Umbilical cord (tissue), 2 donors: Measurements from ENCODE around the gene PFKFB3. TPM values are rescaled to one million over a fixed set of nuclear protein-coding genes. Genes with fewer than 3 reads are reported as not detected.

ENCODE experiments used
- DNase-seq: peaks from one replicate; pipeline ENCODE4 v3.0.0-alpha.2; 2015; ENCODE audit warnings: low spot score
- total RNA-seq: library from RNA; depleted of rRNA; stranded (reverse); fragments of >200 nt; gene quantifications from one replicate; pipeline ENCODE4 v1.2.3, GENCODE V29; 2014; ENCODE audit warnings: low replicate concordance; ENCODE audit not compliant: insufficient read depth

PFKFB3 gene
- total RNA-seq, 1 donor from 2014 or later, result 21.4 TPM

DNA sequence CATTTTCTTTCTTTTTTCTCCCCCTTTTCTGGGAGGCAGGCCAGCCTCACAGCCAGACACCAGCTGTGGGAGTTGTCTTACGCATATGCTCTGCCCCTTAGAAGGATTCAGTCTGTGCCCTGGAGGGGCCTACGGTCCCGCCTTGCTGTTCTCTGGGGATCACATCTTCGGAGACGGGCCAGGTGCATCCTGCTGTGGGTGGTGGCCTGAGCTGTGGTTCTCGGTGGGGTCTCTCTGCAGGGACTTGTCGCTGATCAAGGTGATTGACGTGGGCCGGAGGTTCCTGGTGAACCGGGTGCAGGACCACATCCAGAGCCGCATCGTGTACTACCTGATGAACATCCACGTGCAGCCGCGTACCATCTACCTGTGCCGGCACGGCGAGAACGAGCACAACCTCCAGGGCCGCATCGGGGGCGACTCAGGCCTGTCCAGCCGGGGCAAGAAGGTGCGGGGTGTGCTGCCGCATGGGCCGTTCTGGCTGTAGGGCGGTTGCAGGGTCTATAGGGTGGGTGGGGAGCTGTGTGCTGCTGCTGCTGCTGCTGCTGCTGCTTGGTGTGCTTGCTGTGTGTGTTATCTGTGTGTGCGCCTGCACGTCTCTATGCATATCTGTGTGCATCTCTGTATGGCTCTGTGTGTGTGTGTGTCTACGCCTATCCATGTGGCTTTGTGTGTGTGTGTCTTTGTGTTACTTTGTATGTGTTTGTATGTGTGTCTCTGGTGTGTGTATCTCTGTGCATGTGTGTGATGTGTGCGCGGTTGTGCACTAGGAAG is 17.9 kb downstream of the PFKFB3 start:
- DNase-seq, result no peak

DNA sequence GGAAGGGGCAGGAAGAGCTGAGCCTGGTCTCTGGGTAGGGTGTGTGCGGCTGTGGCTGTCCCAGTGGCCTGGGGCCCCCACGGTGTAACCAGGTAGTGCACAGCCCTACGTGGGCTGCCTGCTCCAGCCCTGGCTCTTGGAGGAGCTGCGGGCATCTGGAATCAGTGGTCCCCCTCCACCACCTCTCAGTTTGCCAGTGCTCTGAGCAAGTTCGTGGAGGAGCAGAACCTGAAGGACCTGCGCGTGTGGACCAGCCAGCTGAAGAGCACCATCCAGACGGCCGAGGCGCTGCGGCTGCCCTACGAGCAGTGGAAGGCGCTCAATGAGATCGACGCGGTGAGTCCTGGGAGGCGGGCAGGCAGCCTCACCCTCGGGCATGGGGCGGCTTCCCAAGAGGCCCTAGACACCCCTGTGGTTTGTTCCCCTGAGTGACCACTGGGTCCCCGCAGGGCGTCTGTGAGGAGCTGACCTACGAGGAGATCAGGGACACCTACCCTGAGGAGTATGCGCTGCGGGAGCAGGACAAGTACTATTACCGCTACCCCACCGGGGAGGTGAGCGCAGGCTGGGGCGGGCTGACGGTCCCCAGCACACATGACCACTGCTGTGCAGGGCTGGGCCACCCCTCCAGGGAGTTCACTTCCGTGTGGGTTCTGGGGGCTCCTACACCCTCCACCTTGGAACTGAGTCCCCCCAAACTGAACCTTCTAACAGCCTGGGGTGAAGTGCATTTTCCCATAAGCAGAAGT is 18.6 kb downstream of the PFKFB3 start:
- no peak for DNase-seq

DNA sequence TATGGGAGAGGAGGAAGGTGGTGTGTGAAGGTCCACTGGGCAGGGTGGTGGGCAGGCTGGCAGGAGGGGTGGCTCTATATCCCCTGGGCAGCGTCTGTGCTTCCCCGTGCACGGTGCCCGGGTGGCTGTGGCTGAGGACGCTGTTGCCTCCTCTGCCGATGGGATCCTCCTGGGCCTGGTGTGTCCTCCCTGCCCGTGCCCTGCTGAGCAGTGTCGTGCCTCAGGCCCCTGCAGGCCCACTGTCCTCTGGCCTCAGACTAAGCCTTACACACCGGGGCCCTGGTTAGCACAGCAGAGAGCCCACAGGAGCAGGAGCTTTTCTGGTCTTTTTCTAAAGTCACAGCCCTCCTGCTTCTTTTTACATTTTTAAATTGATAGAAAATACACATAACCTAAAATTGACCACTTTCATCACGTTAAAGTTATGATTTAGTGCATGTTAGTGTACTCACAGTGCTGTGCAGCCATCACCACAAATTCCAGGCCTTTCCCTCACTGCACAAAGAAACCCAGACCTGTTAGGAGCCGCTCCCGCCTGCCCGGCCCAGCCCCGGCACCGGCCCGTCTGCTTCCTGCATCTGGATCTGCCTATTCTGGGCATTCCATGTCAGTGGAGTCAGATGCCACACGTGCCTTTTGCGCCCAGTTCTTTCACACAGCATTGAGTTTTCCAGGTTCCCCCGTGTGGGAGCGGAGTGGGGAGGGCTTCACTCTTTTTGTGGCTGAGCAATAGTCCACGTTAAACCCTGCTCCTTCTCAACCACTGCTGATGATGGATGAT is 19.4 kb downstream of the PFKFB3 start:
- DNase-seq, result peak; percentile 14

DNA sequence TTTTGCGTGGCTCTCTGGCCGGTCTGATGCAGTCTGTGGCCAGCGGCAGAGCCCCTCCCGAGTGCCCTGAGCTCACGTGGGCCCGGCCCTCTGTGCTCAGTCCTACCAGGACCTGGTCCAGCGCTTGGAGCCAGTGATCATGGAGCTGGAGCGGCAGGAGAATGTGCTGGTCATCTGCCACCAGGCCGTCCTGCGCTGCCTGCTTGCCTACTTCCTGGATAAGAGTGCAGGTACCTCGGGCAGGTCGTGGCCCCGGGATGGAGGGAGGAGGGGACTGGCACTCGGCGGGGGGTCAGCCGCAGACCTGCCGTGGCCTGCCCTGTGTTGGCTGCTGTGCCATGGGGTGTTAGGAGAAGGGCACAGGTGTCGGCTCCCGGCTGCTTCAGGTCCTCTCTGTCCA is 20.0 kb downstream of the PFKFB3 start:
- DNase-seq, result no peak

DNA sequence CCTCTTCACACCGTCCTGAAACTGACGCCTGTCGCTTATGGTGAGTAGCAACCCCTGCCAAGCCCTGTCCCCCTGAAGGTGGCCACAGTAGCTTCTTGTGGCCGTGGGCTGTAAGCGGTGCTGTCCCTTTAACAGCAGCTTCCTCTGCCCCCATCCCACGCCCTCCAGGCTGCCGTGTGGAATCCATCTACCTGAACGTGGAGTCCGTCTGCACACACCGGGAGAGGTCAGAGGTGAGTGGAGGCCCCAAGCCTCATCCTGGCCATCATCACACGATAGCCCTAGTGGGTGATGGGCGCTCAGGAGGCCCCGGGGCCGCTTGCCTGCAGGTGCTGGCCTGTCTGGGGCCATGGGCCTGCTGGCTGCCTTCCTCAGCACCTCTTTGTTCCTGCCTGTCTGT is 21.2 kb downstream of the PFKFB3 start:
- no peak for DNase-seq

DNA sequence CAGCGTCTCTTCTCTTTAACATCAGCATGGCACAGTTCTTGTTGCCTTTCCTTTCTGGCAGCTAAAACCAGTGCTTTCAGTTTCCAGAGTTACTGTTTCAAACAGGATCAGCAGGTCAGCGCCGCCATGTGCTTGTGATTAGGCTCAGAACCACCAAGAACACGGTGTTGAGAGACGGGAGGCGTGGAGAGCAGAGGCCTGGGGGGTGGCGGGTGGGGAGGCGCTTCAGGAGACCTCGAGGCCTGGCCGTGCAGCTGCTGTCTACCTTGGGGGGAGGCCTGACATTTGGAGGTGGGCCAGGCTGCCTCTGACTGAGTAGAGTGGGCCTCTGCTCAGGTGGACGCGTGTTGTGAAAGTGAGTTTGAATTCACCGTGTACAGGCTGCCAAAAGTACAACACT is 22.0 kb downstream of the PFKFB3 start:
- no peak for DNase-seq

DNA sequence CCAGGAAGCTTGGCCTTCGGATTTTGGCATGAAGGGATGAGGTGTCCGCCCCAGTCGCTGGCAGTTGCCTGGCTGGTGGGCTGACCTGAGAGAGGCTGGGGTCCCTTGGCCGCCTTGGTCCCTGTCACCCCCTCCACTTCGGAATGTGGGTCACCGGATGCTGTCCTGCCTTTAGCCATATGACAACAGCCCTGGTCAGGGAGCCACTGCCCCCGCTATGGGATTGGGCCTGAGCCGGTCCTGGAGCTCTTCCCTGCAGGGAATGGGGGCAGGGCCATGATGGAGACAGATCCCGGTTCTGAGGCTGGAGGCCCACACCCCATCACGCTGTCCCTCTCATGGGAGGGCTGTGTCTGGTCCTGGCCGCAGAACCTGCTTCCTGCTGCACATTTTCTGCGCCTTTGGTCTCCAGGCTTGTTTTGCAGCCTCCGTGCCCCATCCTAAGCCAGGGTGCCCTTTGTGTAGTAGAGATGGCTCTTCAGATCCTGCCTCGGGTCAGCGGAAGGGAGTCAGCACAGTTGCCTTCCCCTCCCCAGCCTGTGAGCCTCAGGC is 22.6 kb downstream of the PFKFB3 start:
- DNase-seq, result no peak

DNA sequence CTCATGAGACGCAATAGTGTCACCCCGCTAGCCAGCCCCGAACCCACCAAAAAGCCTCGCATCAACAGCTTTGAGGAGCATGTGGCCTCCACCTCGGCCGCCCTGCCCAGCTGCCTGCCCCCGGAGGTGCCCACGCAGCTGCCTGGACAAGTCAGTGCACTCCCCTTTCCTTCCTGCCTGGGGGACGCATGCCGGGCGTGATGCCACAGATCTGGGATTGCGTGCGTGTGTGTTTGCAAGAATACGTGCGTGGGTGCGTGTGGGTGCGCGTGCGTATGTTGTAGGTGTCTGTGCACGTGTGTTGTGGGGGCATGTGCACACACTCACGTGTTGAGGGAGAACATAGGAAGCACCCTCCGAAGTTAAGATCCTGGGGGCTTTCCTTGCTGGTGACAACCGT is 23.5 kb downstream of the PFKFB3 start:
- no peak for DNase-seq

DNA sequence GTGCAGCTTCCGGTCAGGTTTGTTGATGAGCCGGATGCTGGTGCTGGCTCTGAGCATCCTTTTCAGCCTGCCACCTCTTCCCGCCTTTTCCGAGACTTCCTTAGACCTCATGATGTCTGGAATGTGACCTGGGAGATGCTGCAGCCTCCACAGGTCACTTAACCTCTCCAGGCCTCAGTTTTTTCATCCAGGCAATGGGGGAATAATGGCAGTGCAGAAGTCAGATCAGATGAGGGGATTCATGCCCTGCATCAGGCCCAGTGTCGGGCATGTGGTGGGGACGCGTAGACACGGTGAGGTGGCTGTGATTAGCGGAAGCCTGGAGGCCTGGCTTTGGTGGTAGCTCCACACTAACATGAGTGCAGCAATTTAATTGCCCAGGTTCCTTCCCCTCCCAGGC is 24.6 kb downstream of the PFKFB3 start:
- DNase-seq, result no peak

DNA sequence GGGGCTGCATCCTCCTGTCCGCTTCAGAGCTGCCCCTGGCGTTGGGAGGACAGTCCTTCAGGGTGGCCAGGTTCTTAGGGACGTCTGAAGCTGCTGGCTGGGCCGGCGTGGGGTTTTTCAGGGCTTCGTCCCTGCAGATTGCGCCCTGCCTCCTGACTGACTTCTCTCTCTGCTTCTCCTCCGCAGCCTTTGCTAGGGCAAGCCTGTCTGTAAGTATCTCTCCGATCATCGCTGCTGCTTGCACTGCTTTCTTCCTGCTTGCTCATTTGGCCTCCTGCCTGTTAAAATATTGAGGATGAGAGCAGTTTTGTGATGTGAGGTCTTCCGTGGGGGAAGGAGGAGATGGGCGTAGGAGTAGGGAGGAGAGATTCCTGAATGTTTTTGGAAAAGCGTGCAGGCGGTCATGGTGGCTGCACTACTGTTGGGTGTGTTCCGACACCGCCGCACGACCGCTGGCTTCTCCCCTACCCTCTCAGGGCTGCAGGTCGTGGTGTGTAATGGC is 25.3 kb downstream of the PFKFB3 start:
- no peak for DNase-seq

DNA sequence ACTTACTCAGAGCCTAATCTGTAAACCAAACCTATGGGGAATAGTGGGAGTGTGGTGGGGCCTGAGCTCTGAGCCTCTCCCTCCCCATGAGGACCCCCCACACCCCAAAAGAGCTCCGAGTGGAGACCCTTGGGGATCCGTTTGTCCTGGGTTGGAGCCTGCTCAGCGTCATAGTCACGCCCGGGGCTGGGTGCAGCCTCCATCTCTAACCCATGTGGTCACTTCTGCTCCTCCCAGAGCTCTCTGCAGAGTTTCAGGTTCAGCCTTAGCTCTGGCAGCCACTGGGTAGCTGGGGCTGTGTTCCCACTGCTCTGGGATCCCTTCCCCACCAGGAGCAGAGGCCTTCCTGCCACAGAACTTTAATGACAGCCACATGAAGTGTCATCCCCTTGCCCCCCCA is 25.9 kb downstream of the PFKFB3 start:
- no peak for DNase-seq

DNA sequence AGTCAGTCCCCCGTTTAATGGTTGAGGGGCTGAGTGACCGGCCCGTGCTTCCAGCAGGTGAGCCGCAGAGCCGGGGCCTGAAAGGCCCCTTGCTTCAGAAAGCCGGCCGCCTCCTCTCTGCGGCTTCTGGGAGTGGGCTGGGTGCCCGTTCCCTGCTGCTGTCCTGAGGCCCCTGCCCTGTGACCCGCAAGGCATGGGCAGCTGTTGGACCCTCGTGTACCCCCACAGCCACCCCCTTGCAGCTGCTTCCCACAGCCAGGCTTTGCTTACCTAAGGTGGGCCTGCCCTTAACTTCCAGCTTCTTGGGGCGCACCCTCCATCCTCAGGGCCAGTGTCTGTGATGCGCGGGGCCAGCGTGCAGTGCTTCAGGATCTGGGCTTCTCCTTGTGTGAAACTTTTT is 26.6 kb downstream of the PFKFB3 start:
- DNase-seq, result no peak

DNA sequence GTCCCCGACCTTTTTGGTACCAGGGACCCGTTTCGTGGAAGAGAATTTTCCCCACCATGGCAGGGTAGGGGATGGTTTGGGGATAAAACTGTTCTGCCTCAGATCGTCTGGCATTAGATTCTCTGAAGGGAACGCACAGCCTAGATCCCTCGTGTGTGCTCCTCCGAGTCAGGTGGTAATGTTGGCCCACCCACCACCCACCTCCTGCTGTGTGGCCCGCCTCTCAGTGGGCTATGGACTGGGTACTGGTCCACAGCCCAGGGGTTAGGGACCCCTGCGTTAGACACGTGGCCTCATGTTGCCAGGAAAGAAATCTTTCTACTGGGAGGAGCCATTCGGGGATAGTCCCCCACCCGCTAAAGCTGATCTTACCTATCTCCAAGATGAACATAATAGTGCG is 27.0 kb downstream of the PFKFB3 start:
- no peak for DNase-seq

DNA sequence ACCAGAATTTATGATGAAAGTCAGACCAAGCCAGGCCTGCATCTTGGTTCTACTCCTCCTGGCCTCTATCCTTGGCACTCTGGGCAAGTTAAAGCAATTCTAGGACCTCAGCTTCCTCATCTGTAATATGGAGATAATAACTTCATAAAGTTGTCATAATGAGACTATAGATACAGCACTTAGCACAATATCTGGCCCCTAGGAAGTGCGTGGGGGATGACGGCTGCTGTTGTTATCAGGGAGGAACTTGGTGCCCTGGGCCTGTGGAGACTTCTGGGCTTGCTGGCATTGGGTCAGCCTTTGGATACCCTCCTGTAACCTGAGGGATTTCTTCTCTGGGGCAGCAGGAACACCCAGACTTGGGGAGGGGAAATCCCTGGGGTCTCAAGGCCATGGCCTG is 27.6 kb downstream of the PFKFB3 start:
- no peak for DNase-seq

DNA sequence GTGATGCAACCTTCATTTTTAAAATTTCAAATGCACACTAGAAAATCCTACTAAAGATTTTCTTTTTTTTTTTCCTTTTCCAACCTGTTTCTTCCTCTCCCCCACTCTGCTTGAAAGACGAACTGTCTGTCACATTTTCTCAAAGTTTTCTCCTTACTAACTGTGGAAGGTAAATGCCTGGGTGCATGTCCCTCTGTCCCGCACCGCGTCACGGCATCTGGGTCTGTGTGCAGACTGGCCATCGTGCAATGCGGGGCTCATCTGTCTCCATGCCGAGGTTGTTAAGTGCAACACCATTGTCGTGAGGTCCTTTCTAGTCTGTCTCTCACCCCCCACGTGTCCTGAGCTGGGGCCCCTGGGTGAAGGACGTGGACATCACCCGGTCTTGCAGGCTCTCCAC is 28.4 kb downstream of the PFKFB3 start:
- no peak for DNase-seq

DNA sequence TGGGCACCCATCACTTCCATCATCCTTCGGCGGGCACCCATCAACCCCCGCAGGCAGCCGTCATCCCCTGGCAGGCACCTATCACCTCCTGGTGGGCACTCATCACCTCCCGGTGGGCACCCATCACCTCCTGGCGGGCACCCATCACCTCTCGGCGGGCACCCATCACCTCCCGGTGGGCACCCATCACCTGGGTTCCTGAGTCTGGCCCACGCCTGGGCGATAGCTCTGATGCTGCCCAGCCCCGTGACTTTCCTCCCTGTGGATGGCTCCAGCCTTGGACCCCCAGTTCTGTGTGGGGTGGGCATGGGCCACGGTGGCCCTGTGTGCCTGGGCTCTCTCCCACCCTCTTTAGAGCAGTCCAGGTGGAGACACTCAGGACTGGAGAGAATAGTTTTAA is 29.0 kb downstream of the PFKFB3 start:
- DNase-seq, result no peak

DNA sequence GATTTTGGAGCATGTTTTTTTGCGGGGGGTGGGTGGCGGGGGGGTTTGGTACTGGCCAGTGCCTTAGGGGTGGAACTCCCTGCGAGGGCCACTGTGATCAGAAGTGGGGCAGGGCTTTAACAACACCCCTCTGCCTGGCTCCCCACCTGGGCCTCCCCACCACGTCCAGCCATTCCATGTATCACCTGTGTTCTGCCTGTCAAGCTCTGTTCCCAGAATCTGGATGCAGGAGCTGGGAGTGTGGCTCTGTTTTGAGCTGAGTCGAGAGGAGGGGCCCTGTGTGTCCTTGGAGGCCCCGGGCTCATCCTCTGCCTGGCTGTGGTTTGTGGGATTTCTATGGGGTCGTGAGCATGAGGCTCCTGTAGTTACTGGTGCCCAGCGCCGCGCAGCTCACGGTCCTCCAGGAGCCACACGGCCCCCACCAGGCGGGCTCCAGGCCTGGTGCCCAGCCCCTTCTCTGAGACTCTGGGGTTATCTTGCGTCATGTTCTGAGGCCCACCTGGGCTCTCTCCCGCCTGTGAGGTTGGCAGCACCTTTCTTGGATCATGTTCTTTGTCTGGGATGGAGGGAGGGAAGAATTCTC is 29.6 kb downstream of the PFKFB3 start:
- no peak for DNase-seq

DNA sequence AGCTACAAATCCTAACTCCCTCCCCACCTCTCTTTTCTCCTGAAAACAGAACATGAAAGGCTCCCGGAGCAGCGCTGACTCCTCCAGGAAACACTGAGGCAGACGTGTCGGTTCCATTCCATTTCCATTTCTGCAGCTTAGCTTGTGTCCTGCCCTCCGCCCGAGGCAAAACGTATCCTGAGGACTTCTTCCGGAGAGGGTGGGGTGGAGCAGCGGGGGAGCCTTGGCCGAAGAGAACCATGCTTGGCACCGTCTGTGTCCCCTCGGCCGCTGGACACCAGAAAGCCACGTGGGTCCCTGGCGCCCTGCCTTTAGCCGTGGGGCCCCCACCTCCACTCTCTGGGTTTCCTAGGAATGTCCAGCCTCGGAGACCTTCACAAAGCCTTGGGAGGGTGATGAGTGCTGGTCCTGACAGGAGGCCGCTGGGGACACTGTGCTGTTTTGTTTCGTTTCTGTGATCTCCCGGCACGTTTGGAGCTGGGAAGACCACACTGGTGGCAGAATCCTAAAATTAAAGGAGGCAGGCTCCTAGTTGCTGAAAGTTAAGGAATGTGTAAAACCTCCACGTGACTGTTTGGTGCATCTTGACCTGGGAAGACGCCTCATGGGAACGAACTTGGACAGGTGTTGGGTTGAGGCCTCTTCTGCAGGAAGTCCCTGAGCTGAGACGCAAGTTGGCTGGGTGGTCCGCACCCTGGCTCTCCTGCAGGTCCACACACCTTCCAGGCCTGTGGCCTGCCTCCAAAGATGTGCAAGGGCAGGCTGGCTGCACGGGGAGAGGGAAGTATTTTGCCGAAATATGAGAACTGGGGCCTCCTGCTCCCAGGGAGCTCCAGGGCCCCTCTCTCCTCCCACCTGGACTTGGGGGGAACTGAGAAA is 30.4 kb downstream of the PFKFB3 start:
- no peak for DNase-seq

DNA sequence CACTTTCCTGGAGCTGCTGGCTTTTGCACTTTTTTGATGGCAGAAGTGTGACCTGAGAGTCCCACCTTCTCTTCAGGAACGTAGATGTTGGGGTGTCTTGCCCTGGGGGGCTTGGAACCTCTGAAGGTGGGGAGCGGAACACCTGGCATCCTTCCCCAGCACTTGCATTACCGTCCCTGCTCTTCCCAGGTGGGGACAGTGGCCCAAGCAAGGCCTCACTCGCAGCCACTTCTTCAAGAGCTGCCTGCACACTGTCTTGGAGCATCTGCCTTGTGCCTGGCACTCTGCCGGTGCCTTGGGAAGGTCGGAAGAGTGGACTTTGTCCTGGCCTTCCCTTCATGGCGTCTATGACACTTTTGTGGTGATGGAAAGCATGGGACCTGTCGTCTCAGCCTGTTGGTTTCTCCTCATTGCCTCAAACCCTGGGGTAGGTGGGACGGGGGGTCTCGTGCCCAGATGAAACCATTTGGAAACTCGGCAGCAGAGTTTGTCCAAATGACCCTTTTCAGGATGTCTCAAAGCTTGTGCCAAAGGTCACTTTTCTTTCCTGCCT is 31.1 kb downstream of the PFKFB3 start:
- no peak for DNase-seq

DNA sequence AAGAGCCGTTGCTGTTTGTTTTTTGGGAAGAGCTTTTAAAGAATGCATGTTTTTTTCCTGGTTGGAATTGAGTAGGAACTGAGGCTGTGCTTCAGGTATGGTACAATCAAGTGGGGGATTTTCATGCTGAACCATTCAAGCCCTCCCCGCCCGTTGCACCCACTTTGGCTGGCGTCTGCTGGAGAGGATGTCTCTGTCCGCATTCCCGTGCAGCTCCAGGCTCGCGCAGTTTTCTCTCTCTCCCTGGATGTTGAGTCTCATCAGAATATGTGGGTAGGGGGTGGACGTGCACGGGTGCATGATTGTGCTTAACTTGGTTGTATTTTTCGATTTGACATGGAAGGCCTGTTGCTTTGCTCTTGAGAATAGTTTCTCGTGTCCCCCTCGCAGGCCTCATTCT is 31.6 kb downstream of the PFKFB3 start:
- no peak for DNase-seq
